NCI-H146 treated with DMSO at 0.1 percent for 48 hours (cell line): ENCODE results near the gene IL17RD.
A peak's percentile ranks its signal among the peaks of the same experiment; 100 is the strongest.

Source experiments
- DNase-seq: peaks from one replicate; lab custom pipeline; 2025; ENCODE audit not compliant: unreplicated experiment; lab: John Stamatoyannopoulos, UW

The IL17RD gene

GRCh38 chr3:57164657-57165573, at the start of gene IL17RD:
Gene IL17RD, minus strand, starts transcription at chr3:57165353. Its CDS starts 67 bp downstream, at chr3:57165286.
- peak; percentile 24 for DNase-seq

DNA sequence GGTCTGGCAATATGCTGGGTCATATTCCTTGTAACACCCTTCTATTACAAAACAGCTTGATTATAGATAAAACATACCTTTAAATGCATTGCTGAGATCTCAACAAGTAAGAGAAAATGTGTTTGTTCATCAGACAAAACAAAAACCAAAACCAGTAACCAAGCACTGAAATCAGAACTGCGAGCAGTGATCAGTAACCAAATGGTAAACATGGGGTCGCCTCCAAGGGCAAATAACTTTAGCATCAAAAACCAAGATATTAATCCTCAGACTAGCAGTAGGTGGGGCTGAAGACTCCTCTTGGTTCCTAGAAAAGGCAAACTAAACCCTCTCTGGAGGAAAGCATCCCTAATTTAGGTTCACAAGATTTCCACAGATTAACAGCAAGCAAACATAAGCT, 41.3 kb upstream of the IL17RD start:
- DNase-seq, result no peak

GRCh38 chr3:57199895-57200297, 34.7 kb upstream of the IL17RD start, which contains the start of gene HESX1:
Gene HESX1, minus strand, starts transcription at chr3:57199978. Its CDS starts 60 bp downstream, at chr3:57199918.
- no peak for DNase-seq

DNA sequence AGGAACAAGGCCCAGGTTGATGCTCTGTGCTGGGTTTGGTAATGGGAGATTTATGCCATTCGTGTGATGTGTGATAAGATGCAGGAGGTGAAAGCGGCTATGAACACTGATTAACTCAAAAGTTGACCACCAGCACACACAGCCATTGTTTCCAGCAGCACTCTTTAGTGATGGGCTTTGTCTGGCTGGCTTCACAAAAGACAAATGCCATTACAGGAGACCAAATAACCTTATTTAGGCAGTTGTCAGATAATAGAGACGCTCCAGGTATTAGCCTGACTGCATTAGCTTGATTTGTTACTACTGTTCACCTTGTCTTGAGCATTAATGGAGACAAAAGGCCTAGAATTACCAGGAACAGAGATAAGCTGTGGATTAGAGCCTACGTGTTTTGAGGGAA, 29.5 kb upstream of the IL17RD start:
- DNase-seq, result no peak

- DNase-seq, result no peak
Observed at GRCh38 chr3:57192028-57192427, 26.9 kb upstream of the IL17RD start.

DNA sequence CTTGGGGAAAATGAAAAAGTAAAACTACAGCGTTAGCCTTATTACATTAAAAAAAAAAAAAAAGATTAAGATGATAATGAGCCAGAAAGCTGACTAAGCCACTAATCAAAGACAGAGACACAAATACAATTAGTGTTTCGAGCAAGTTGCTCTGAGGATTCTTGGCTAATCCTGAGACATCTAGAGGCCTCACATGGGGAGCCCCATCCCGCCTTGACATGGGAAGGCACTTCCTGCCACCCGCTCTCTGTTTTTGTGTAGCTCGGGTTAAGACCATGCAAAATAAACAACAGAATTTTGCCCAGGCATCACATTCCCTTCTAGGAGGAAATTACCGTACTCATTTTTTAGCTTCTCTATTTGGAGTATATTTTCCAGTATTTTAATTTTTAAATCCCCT, 19.4 kb upstream of the IL17RD start:
- no peak for DNase-seq

- peak; percentile 10 for DNase-seq
Observed at GRCh38 chr3:57179580-57180410, 14.6 kb upstream of the IL17RD start.

DNA sequence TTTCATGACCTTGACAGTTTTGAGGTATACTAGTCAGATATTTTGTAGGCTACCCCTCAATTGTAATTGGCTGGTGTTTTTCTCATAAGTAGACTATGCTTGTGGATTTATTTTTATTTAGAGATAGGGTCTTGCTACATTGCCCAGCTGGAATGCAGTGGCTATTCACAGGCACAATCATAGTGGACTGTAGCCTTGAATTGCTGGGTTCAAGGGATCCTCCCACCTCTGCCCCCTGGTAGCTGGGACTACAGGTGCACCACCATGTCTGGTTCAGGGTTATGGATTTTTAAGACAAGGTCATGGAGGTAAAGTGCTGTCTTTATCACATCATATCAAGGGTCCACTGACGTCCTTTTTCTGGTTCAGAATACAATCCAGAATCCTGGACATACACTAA, 10.9 kb upstream of the IL17RD start:
- DNase-seq, result no peak

GRCh38 chr3:57173687-57174086, 8.5 kb upstream of the IL17RD start:
- DNase-seq, result no peak

DNA sequence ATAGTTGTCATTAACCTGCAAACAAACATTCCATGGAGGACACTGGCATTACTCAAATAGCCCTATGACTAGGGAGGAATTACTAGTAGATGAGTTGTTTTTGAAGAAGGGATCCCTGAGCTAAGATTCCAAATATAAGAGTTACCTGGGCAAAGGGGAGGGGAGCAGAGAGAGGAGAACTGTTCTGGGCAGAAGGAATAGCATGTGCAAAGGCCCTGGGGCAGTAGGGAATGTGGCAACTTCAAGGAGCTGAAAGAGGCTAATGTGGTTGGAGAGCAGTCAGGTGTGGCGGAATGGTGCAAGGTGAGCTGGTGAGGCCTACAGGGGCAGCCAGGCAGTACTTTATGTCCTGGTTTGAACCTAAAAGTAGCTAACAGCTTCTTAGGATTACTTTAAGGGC, 5.8 kb upstream of the IL17RD start:
- no peak for DNase-seq

GRCh38 chr3:57169872-57170623, 4.9 kb upstream of the IL17RD start:
- DNase-seq, result peak; percentile 55

- DNase-seq, result no peak
Observed at GRCh38 chr3:57169108-57169507, 4.0 kb upstream of the IL17RD start.

GRCh38 chr3:57168151-57168550, 3.0 kb upstream of the IL17RD start:
- DNase-seq, result no peak

DNA sequence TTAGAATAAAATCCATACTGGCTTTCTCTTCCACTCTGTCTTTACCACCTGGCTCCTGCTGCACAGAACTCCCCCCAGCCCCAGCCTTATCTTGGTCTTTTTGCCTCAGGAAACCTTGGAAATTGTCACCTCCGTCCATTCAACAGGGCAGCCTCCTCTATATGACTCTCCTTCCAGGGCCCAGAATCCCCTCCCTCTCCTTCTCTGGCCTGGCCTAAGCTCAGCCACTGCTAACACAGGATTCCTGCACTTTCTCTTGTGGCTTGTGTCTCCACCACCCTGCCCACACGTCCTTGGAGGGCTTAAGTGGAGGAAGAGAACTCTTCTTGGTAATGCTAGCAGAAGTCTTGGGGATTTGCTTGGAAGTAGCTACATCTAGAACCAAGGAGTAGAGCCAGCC, 1.5 kb upstream of the IL17RD start:
- no peak for DNase-seq

GRCh38 chr3:57165641-57166040, 488 bp upstream of the IL17RD start:
- DNase-seq, result no peak

GRCh38 chr3:57164217-57164656, 916 bp downstream of the IL17RD start:
- DNase-seq, result no peak

GRCh38 chr3:57163751-57164150, 1.4 kb downstream of the IL17RD start:
- no peak for DNase-seq

DNA sequence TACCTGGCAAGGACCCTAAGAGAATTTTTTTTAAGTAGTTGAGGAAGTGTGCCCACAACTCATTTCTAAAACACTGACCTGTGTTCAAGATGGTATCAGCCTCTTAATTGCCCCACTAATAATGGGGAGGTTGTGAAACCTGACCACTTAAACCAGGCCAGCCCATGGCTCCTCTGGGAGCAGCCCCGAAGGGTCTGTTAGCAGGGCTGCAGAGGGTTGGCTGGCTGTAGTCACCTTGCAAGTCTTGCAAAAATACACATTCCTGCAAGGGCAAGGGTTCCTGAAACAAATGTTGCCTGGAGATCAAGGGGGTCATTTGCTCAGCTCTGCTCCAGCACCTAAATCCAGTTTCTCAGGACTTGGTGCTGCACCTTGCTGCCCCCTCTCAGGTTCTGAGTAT, 3.2 kb downstream of the IL17RD start:
- DNase-seq, result no peak

GRCh38 chr3:57160765-57161538, 4.2 kb downstream of the IL17RD start:
- DNase-seq, result no peak

- no peak for DNase-seq
Observed at GRCh38 chr3:57160076-57160764, 4.9 kb downstream of the IL17RD start.
